Measurements from ENCODE around the gene SNX8.

DNA sequence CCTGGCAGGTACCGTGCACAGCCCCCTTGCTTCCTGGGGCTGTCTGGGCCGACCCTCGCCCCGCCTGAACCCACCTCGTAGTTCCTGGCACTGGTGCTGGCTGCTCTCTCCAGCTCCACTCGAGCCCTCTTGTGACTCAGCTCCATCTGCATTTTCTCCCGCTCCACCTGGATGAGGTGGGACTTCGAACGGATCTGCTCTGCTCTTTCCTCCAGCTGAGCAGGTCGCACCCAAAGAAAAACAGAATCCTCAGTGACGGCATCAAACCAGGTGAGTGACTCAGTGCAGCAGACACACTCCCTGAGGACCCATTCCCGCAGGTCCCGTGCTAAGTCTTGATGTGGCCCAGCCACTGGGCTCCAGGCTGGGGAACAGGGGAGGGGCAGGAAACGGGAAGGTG lies 88.9 kb downstream of the SNX8 start:
- TF ChIP-seq, protein P1, sequence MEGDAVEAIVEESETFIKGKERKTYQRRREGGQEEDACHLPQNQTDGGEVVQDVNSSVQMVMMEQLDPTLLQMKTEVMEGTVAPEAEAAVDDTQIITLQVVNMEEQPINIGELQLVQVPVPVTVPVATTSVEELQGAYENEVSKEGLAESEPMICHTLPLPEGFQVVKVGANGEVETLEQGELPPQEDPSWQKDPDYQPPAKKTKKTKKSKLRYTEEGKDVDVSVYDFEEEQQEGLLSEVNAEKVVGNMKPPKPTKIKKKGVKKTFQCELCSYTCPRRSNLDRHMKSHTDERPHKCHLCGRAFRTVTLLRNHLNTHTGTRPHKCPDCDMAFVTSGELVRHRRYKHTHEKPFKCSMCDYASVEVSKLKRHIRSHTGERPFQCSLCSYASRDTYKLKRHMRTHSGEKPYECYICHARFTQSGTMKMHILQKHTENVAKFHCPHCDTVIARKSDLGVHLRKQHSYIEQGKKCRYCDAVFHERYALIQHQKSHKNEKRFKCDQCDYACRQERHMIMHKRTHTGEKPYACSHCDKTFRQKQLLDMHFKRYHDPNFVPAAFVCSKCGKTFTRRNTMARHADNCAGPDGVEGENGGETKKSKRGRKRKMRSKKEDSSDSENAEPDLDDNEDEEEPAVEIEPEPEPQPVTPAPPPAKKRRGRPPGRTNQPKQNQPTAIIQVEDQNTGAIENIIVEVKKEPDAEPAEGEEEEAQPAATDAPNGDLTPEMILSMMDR (IDR thresholded peaks at IDR 0.05): no peak
- no peak for TF ChIP-seq POLR2A (IDR thresholded peaks at IDR 0.05)

Data from lower leg skin (tissue), 3 donors.